ENCODE data around the gene FBXL12.

GRCh38 chr19:9799162-9799561 is 19.7 kb downstream of the FBXL12 start:
- no peak for TF ChIP-seq POLR2A (IDR thresholded peaks at IDR 0.05)
- TF ChIP-seq CTCF (IDR thresholded peaks at IDR 0.05) = no peak
